Skeletal muscle tissue (tissue), 4 donors: ENCODE data around the gene FRMD4A. TPM values are rescaled to one million over a fixed set of nuclear protein-coding genes. Genes with fewer than 3 reads are reported as not detected.

Source experiments
- H3K27ac ChIP-seq: one replicate; pipeline ENCODE4 v1.7.0; 2013; ENCODE audit warnings: mild to moderate bottlenecking, low read depth, low read length, inconsistent platforms
- H3K27me3 ChIP-seq, 3 donors: one replicate each; pipeline ENCODE4 v1.7.0; 2013; ENCODE audit warnings: low read length in 3 of 3; ENCODE audit not compliant: control insufficient read depth in 3 of 3, insufficient read depth in 3 of 3
- H3K36me3 ChIP-seq, 3 donors: one replicate each; pipeline ENCODE4 v1.7.0; 2013; ENCODE audit warnings: low read length in 3 of 3; ENCODE audit not compliant: control insufficient read depth in 3 of 3, insufficient read depth in 3 of 3
- H3K4me1 ChIP-seq, 3 donors: one replicate each; pipeline ENCODE4 v1.7.0; 2013; ENCODE audit warnings: low read length in 3 of 3, mild to moderate bottlenecking in 3 of 3; ENCODE audit not compliant: control insufficient read depth in 3 of 3, insufficient read depth in 3 of 3
- H3K4me3 ChIP-seq, 3 donors: one replicate each; pipeline ENCODE4 v1.7.0; 2013; ENCODE audit warnings: low read length in 3 of 3
- H3K9ac ChIP-seq, 3 donors: one replicate each; pipeline ENCODE4 v1.7.0; 2013; ENCODE audit warnings: low read length in 3 of 3, mild to moderate bottlenecking in 3 of 3, moderate library complexity in 2 of 3, low read depth in 1 of 3
- H3K9me3 ChIP-seq, 3 donors: one replicate each; pipeline ENCODE4 v1.7.0; 2013; ENCODE audit warnings: low read length in 3 of 3; ENCODE audit not compliant: control insufficient read depth in 3 of 3
- total RNA-seq: library from RNA; depleted of rRNA; stranded (reverse); fragments of >200 nt; gene quantifications from one replicate; pipeline ENCODE4 v1.2.3, GENCODE V29; 2014
- donor health status: Osteomylitis.

FRMD4A gene
- total RNA-seq, 1 donor from 2014 or later, result 19.3 TPM

DNA sequence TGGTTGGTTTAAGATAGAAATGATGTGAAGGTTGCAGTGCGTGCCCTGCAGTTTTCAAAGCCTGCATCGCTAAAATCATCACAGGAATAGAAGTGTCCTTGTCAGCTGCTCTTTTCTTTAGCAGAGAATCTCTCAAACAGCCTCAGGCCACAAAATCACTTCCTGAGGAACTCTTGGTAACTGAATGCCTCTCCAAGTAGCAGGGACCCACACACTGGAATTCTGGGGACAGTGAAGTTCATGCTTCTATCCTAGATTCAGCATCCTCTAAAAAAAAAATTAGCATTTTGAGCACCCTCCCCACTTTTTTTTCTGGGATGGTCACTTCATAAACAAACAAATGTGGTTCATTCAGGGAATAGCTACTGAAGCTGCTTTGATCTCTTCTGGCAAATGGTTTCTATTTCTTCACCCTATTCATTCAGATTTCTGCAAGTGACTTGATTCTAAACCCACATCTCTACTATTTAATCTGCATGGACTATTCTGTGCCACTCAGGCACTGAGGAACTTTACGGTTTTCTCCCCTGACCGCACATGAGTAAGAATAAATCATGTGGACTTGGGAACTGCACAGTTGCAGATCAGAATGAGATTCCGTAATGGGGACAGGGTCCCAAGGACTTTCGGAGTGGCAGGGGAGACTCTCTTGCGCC, 306.9 kb downstream of the FRMD4A start:
- H3K9ac ChIP-seq, result no peak overlapping the region
- no peak overlapping the region for H3K4me3 ChIP-seq
- H3K27ac ChIP-seq, result peak overlapping the region; percentile 42
- peaks cover 2 to 6% (median 3%) of the 10 kb centered on the region in 3 donors for H3K4me1 ChIP-seq
- H3K36me3 ChIP-seq, result no peaks in the 10 kb centered on the region
- peaks cover 0 to 11% (median 0%) of the 10 kb centered on the region in 3 donors for H3K27me3 ChIP-seq
- no peaks in the 10 kb centered on the region for H3K9me3 ChIP-seq

DNA sequence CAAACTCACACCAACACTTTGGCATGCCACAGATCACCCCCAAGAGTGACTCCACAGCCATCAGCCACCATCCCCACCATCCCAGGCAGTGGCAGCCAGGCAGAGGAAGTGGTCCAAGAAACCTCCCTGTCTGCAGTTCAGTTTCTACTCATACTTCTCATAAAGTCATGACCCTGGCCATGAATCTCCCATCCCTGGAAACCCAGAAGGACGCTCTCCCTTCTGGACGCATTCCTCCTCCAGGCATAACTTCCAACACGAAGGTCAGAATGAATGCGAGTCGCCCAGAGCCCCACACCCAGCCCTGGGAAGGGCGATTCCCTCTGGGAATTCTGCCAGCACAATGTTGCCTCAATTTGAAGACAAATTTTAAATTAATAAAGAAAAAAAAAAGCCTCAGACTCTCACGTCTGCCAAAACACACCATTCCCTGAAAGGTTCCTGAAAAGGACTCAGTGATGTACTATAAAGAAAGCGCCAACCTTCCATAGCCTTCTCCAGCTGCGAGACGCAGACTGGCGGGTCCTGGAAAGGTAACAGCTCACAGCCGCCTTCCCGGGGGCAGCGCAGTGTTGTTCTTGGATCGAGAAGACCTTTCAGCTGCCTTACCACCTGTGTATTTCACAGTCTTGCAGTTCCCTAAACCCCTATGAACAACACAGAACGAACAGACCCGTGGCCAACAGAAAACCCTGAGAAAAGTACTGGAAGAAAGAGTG, 307.6 kb downstream of the FRMD4A start:
- no peaks in the 10 kb centered on the region for H3K9me3 ChIP-seq
- H3K4me1 ChIP-seq, result peaks cover 2 to 6% (median 3%) of the 10 kb centered on the region in 3 donors
- no peaks in the 10 kb centered on the region for H3K36me3 ChIP-seq
- no peak overlapping the region for H3K27ac ChIP-seq
- H3K4me3 ChIP-seq, result no peak overlapping the region
- H3K27me3 ChIP-seq, result peaks cover 0 to 11% (median 0%) of the 10 kb centered on the region in 3 donors
- no peak overlapping the region for H3K9ac ChIP-seq

- Histone ChIP-seq H3K9ac (no peak overlapping the region), H3K27me3 (peaks cover 0 to 11% (median 0%) of the 10 kb centered on the region in 3 donors), H3K36me3 (no peaks in the 10 kb centered on the region), H3K9me3 (no peaks in the 10 kb centered on the region), H3K4me1 (peaks cover 2 to 6% (median 3%) of the 10 kb centered on the region in 3 donors), H3K27ac (no peak overlapping the region), H3K4me3 (no peak overlapping the region)
Observed at GRCh38 chr10:14022052-14022451, 308.7 kb downstream of the FRMD4A start.

- no peak overlapping the region for H3K4me3 ChIP-seq
Observed at GRCh38 chr10:14020037-14020664, 310.6 kb downstream of the FRMD4A start.

GRCh38 chr10:14017467-14017866, 313.3 kb downstream of the FRMD4A start:
- H3K36me3 ChIP-seq, result no peaks in the 10 kb centered on the region
- peaks cover 0 to 5% (median 0%) of the 10 kb centered on the region in 3 donors for H3K4me1 ChIP-seq
- peaks cover 0 to 8% (median 0%) of the 10 kb centered on the region in 3 donors for H3K27me3 ChIP-seq
- H3K9ac ChIP-seq, result no peak overlapping the region
- H3K9me3 ChIP-seq, result no peaks in the 10 kb centered on the region
- no peak overlapping the region for H3K27ac ChIP-seq
- H3K4me3 ChIP-seq, result no peak overlapping the region

More at GRCh38 chr10:14020037-14020664, 310.6 kb downstream of the FRMD4A start:
- Histone ChIP-seq H3K36me3 (no peaks in the 10 kb centered on the region), H3K27ac (no peak overlapping the region), H3K27me3 (peaks cover 0 to 11% (median 0%) of the 10 kb centered on the region in 3 donors), H3K9ac (no peak overlapping the region), H3K4me1 (peaks cover 3 to 7% (median 6%) of the 10 kb centered on the region in 3 donors), H3K9me3 (no peaks in the 10 kb centered on the region)

GRCh38 chr10:14016931-14017333, 313.8 kb downstream of the FRMD4A start:
- no peak overlapping the region for H3K27ac ChIP-seq
- no peaks in the 10 kb centered on the region for H3K36me3 ChIP-seq
- H3K4me3 ChIP-seq, result no peak overlapping the region
- H3K9ac ChIP-seq, result no peak overlapping the region
- H3K4me1 ChIP-seq, result peaks cover 0 to 5% (median 0%) of the 10 kb centered on the region in 3 donors
- H3K9me3 ChIP-seq, result no peaks in the 10 kb centered on the region
- peaks cover 0 to 8% (median 0%) of the 10 kb centered on the region in 3 donors for H3K27me3 ChIP-seq

DNA sequence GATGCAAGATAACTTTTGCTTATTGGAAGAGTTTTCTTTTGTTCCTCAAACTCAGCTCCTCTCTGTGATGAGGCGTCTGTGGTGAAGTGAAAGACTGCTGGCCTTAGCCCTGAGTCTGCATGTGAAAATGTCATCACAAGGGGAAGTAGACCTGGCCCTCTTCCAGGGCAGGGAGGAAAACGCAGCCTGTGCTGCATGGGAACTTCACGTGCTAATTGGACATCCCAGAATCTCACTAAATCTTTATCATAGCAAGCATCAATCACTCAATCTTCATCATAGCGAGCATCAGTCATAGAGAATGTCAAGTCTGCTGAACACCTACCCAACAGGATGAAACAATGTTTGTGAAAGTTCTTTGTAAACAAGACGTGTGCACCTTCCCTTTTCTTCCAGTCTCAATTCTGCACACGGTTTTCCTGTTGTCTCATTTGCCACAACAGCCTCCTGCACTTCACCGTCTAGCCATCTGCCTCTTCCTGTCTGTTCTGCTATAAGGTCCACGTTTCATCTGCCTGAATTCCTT, 314.6 kb downstream of the FRMD4A start:
- Histone ChIP-seq H3K4me3 (no peak overlapping the region), H3K27ac (no peak overlapping the region)

GRCh38 chr10:14014423-14014822, 316.3 kb downstream of the FRMD4A start:
- H3K4me1 ChIP-seq, result peaks cover 7 to 13% (median 11%) of the 10 kb centered on the region in 3 donors
- no peaks in the 10 kb centered on the region for H3K36me3 ChIP-seq
- no peaks in the 10 kb centered on the region for H3K9me3 ChIP-seq
- H3K27ac ChIP-seq, result no peak overlapping the region
- H3K9ac ChIP-seq, result no peak overlapping the region
- H3K27me3 ChIP-seq, result peaks cover 5 to 13% (median 7%) of the 10 kb centered on the region in 3 donors
- no peak overlapping the region for H3K4me3 ChIP-seq

More for the DNA sequence above, 314.6 kb downstream of the FRMD4A start:
- peaks cover 0 to 5% (median 0%) of the 10 kb centered on the region in 3 donors for H3K4me1 ChIP-seq
- no peaks in the 10 kb centered on the region for H3K36me3 ChIP-seq
- H3K9me3 ChIP-seq, result no peaks in the 10 kb centered on the region
- H3K27me3 ChIP-seq, result peaks cover 0 to 12% (median 0%) of the 10 kb centered on the region in 3 donors
- no peak overlapping the region for H3K9ac ChIP-seq

- no peaks in the 10 kb centered on the region for H3K36me3 ChIP-seq
- no peak overlapping the region for H3K27ac ChIP-seq
- H3K9me3 ChIP-seq, result no peaks in the 10 kb centered on the region
- peaks cover 8 to 21% (median 18%) of the 10 kb centered on the region in 3 donors for H3K4me1 ChIP-seq
- H3K27me3 ChIP-seq, result peaks cover 10 to 18% (median 14%) of the 10 kb centered on the region in 3 donors
- no peak overlapping the region for H3K9ac ChIP-seq
- no peak overlapping the region for H3K4me3 ChIP-seq
Observed at GRCh38 chr10:14010769-14011574, 319.8 kb downstream of the FRMD4A start.
